ENCODE measurements around the gene JUP.

DNA sequence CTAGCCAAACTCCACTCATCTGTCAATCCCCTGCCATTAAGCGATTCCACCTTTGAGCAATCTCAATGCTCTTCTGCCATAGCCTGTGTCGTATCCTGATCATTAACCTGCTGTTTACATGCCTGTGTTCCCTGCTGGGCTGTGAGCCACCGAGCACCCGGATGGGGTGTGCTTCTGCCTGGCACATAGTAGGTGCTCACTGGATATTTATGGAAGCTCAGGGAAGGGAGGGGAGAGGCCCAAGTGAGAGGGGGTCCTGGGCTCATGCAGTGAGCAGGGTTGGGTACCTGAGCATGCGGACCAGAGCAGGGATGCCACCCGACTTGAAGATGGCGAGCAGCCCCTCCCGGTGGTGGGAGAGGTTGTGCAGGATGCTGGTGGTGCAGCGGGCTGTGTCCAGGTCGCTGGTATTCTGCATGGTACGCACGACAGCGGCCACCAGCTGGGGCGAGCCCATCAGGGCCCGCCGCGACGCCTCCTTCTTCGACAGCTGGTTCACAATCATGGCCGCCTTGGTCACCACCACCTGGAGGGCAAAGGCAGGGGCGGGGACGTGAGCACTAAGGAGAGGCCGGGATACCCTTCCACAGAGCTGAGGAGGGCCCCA, 17.7 kb downstream of the JUP start:
- TF ChIP-seq, protein P1, sequence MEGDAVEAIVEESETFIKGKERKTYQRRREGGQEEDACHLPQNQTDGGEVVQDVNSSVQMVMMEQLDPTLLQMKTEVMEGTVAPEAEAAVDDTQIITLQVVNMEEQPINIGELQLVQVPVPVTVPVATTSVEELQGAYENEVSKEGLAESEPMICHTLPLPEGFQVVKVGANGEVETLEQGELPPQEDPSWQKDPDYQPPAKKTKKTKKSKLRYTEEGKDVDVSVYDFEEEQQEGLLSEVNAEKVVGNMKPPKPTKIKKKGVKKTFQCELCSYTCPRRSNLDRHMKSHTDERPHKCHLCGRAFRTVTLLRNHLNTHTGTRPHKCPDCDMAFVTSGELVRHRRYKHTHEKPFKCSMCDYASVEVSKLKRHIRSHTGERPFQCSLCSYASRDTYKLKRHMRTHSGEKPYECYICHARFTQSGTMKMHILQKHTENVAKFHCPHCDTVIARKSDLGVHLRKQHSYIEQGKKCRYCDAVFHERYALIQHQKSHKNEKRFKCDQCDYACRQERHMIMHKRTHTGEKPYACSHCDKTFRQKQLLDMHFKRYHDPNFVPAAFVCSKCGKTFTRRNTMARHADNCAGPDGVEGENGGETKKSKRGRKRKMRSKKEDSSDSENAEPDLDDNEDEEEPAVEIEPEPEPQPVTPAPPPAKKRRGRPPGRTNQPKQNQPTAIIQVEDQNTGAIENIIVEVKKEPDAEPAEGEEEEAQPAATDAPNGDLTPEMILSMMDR (IDR thresholded peaks at IDR 0.05), result no peak
- no peak for TF ChIP-seq POLR2A (IDR thresholded peaks at IDR 0.05; ENCODE audit: low read depth)
- TF ChIP-seq EP300 (IDR thresholded peaks at IDR 0.05), result no peak
